ENCODE measurements around the gene SLC4A1.

- TF ChIP-seq TCF4 (CRISPR knock-in tag; IDR thresholded peaks at IDR 0.05; ENCODE audit: borderline replicate concordance) (no peak), ZFP3 (CRISPR knock-in tag; IDR thresholded peaks at IDR 0.05) (no peak), TSHZ2 (CRISPR knock-in tag; IDR thresholded peaks at IDR 0.05) (no peak), PATZ1 (CRISPR knock-in tag; IDR thresholded peaks at IDR 0.05; ENCODE audit: borderline replicate concordance) (no peak), ARNTL (CRISPR knock-in tag; IDR thresholded peaks at IDR 0.05; ENCODE audit: borderline replicate concordance, low read depth) (no peak), ESRRG (CRISPR knock-in tag; IDR thresholded peaks at IDR 0.05) (no peak), PPARA (CRISPR knock-in tag; IDR thresholded peaks at IDR 0.05; ENCODE audit: borderline replicate concordance) (no peak), ZNF8 (CRISPR knock-in tag; IDR thresholded peaks at IDR 0.05) (no peak)
Observed at GRCh38 chr17:44229090-44229489, 38.8 kb downstream of the SLC4A1 start.

All from SK-N-SH treated with all-trans-retinoic acid at 6 μM for 48 hours (cell line).